HepG2 (cell line): ENCODE measurements around the gene LRRC51. TPM values are rescaled to one million over a fixed set of nuclear protein-coding genes. Genes with fewer than 3 reads are reported as not detected.

Experiments
- ATAC-seq: fragments of 200-7000 bp; cut with Tn5 transposase; 3 replicates; pipeline ENCODE4 v1.9.1; 2020; ENCODE audit warnings: mild to moderate bottlenecking, moderate library complexity
- BruUV-seq: library from RNA; stranded (reverse); fragments of 400-500 nt; replicated peaks from 2 replicates; lab custom pipeline; 2021; lab: Mats Ljungman, UMichigan
- CTCF ChIA-PET: fragments of 300-600 bp; formaldehyde crosslinking; extraction: SDS; loops from one replicate; lab custom pipeline; 2021; ENCODE audit warnings: low total read pairs, inconsistent platforms, low intra/inter-chr PET ratio; lab: Yijun Ruan, JAX
- POLR2A ChIA-PET: fragments of 350-600 bp; sonication (Branson Sonifier 250); formaldehyde crosslinking; loops from one replicate; lab custom pipeline; 2020; ENCODE audit warnings: antibody characterized with exemption, inconsistent platforms; lab: Yijun Ruan, JAX
- DNase-seq: peaks from one replicate; pipeline ENCODE4 v3.0.0-alpha.2; 2015; ENCODE audit warnings: low spot score
- FAIRE-seq: peaks from 3 replicates; lab custom pipeline; 2011; peaks lifted over from hg19 to GRCh38; lab: Jason Lieb, UNC
- H2AFZ ChIP-seq: one replicate; pipeline ENCODE4 v1.6.1; 2011; ENCODE audit warnings: low read length, inconsistent platforms
- H3K27ac ChIP-seq: fragments of 300-600 bp; 3 replicates; pipeline ENCODE4 v1.8.0; 2011; ENCODE audit warnings: mixed run types, mild to moderate bottlenecking, mixed read lengths, low read length, inconsistent platforms; ENCODE audit not compliant: insufficient read depth; ENCODE audit errors: extremely low read length
- H3K27me3 ChIP-seq, 2 experiments: fragments of 200-600 bp in 1 of 2; 2 replicates in 1 of 2; 3 replicates in 1 of 2; pipeline versions ENCODE4 v1.6.0 to v1.8.0; 2011; ENCODE audit warnings: low read length in 2 of 2, mild to moderate bottlenecking in 2 of 2, moderate library complexity in 2 of 2, inconsistent platforms in 1 of 2; ENCODE audit not compliant: insufficient read depth in 2 of 2, control insufficient read depth in 1 of 2
- H3K36me3 ChIP-seq, 2 experiments: fragments of 200-600 bp in 1 of 2; replicated peaks in 1 of 2; 2 replicates in 1 of 2; 3 replicates in 1 of 2; pipeline versions ENCODE4 v1.5.1 to v1.8.0; 2011; ENCODE audit warnings: low read length in 2 of 2, inconsistent platforms in 1 of 2; ENCODE audit not compliant: insufficient read depth in 2 of 2, control insufficient read depth in 1 of 2
- H3K4me1 ChIP-seq: 2 replicates; pipeline ENCODE4 v1.5.1; 2012; ENCODE audit warnings: low read length, inconsistent platforms; ENCODE audit not compliant: insufficient read depth
- H3K4me2 ChIP-seq: 2 replicates; pipeline ENCODE4 v1.6.0; 2011; ENCODE audit warnings: low read depth, low read length, inconsistent platforms
- H3K4me3 ChIP-seq, 3 experiments: fragments of 200-600 bp in 1 of 3; sonication (generic), shearing (Covaris generic) in 1 of 3; replicated peaks in 1 of 3; 2 replicates each; pipeline ENCODE4 v1.5.1; 2011 to 2016; ENCODE audit warnings: low read length in 3 of 3, inconsistent platforms in 2 of 3, low read depth in 2 of 3, mild to moderate bottlenecking in 2 of 3, control low read depth in 1 of 3, mixed read lengths in 1 of 3; ENCODE audit not compliant: insufficient read depth in 1 of 3
- H3K79me2 ChIP-seq: one replicate; pipeline ENCODE4 v1.6.1; 2011; ENCODE audit warnings: low read length, inconsistent platforms; ENCODE audit not compliant: insufficient read depth
- H3K9ac ChIP-seq: 2 replicates; pipeline ENCODE4 v1.6.0; 2011; ENCODE audit warnings: mild to moderate bottlenecking, low read depth, low read length, inconsistent platforms; ENCODE audit not compliant: insufficient read depth
- H3K9me3 ChIP-seq: 2 replicates; pipeline ENCODE4 v1.5.1; 2012; ENCODE audit warnings: mild to moderate bottlenecking, low read length
- H4K20me1 ChIP-seq: 2 replicates; pipeline ENCODE4 v1.6.0; 2011; ENCODE audit warnings: inconsistent platforms, mild to moderate bottlenecking, low read length, moderate library complexity; ENCODE audit not compliant: insufficient read depth
- HMGXB3 ChIP-seq: sonication (generic); formaldehyde crosslinking; IDR thresholded peaks from 2 replicates; pipeline ENCODE4 v1.4.0; 2020; ENCODE audit warnings: missing genetic modification reagents, borderline replicate concordance
- IRF1 ChIP-seq: sonication (generic); formaldehyde crosslinking; IDR thresholded peaks from 2 replicates; pipeline ENCODE4 v1.4.0; 2020; ENCODE audit warnings: low read depth, mild to moderate bottlenecking, missing genetic modification reagents
- JDP2 ChIP-seq: sonication (generic); formaldehyde crosslinking; IDR thresholded peaks from 2 replicates; pipeline ENCODE4 v1.8.1; 2022; ENCODE audit warnings: missing genetic modification reagents, borderline replicate concordance
- REPIN1 ChIP-seq: sonication (generic); formaldehyde crosslinking; IDR thresholded peaks from 2 replicates; pipeline ENCODE4 v1.8.0; 2022; ENCODE audit warnings: missing genetic modification reagents, low read depth, mild to moderate bottlenecking, borderline replicate concordance
- SP2 ChIP-seq: sonication (generic); formaldehyde crosslinking; IDR thresholded peaks from 2 replicates; pipeline ENCODE4 v1.5.1; 2020; ENCODE audit warnings: mild to moderate bottlenecking, missing genetic modification reagents
- ZNF264 ChIP-seq: sonication (generic); formaldehyde crosslinking; IDR thresholded peaks from 2 replicates; pipeline ENCODE4 v1.4.0; 2020; ENCODE audit warnings: missing genetic modification reagents
- ZNF281 ChIP-seq: sonication (generic); formaldehyde crosslinking; IDR thresholded peaks from 2 replicates; pipeline ENCODE4 v1.4.0; 2020; ENCODE audit warnings: missing genetic modification reagents, borderline replicate concordance
- ZNF3 ChIP-seq: IDR thresholded peaks from 2 replicates; pipeline ENCODE4 v1.7.0; 2017; ENCODE audit warnings: inconsistent platforms
- ZNF619 ChIP-seq: sonication (generic); formaldehyde crosslinking; IDR thresholded peaks from 2 replicates; pipeline ENCODE4 v1.4.0; 2020; ENCODE audit warnings: mild to moderate bottlenecking, missing genetic modification reagents
- ZNF704 ChIP-seq: sonication (generic); formaldehyde crosslinking; IDR thresholded peaks from 2 replicates; pipeline ENCODE4 v1.8.1; 2023; ENCODE audit warnings: mild to moderate bottlenecking, inconsistent platforms, moderate library complexity, missing genetic modification reagents, borderline replicate concordance
- ZNF839 ChIP-seq: sonication (generic); formaldehyde crosslinking; IDR thresholded peaks from 2 replicates; pipeline ENCODE4 v1.4.0; 2020; ENCODE audit warnings: missing genetic modification reagents, mild to moderate bottlenecking, borderline replicate concordance
- WGBS: methylation state at CpG from one replicate; pipeline ENCODE4 v1.1.6; 2017; ENCODE audit warnings: low lambda C conversion rate; 5-methylcytosine and 5-hydroxymethylcytosine counted together
- in situ Hi-C: cut with HindIII; loops from 2 replicates; pipeline ENCODE4 v1.10.0; 2017; ENCODE audit warnings: low pct_unique_long_range_greater_than_20kb; ENCODE audit not compliant: extremely low pct_ligation_motif_present
- intact Hi-C: fragments of 100-400 bp; cut with micrococcal nuclease; formaldehyde crosslinking; loops from one replicate; pipeline ENCODE4 v1.10.0; 2022; ENCODE audit not compliant: unreplicated experiment
- polyA plus RNA-seq, 8 experiments: library from polyadenylated mRNA; depleted of rRNA in 3 of 8; stranded (reverse) in 7 of 8; unstranded in 1 of 8; fragments of >200 nt; fragmentation: Illumina TruSeq in 4 of 8; extraction: Trizol in 4 of 8; gene quantifications; 2 replicates each; pipeline versions ENCODE4 v1.2.1 to v1.2.3, GENCODE V29; 2011 to 2016; ENCODE audit warnings: low read depth in 4 of 8, missing spikeins in 1 of 8, mixed read lengths in 1 of 8; ENCODE audit not compliant: insufficient read depth in 1 of 8
- total RNA-seq, 5 experiments: library from RNA; depleted of rRNA; stranded (reverse); fragments of >200 nt; fragmentation: Illumina TruSeq; extraction: Trizol; gene quantifications; 2 replicates each; pipeline ENCODE4 v1.2.3, GENCODE V29; 2016; ENCODE audit warnings: low read depth in 1 of 5

Gene LRRC51
- total and polyA plus RNA-seq, 2 of the 13 experiments (the other 11 are each of a cell fraction or from before 2014, with no cell fraction given), result 5.3 to 6.0 TPM

- no peak overlapping the region for H3K9ac ChIP-seq
- no peak overlapping the region for H3K27ac ChIP-seq
- peaks cover 11% of the 10 kb centered on the region for H3K9me3 ChIP-seq
- intact Hi-C loops (no loop called here), in situ Hi-C loops (no loop called here)
- no peaks in the 10 kb centered on the region for H3K79me2 ChIP-seq
- 33% methylated on average over 2 of the region's 2 CpGs for WGBS
- H2AFZ ChIP-seq, result no peak overlapping the region
- no peak for FAIRE-seq
- BruUV-seq, result no TSS peak
- ChIA-PET CTCF (no interaction called here), POLR2A (no interaction called here)
- no peaks in the 10 kb centered on the region for H4K20me1 ChIP-seq
- no peaks in the 10 kb centered on the region; a peak in 2 of 5 replicates for H3K27me3 ChIP-seq
- no peak overlapping the region for H3K4me2 ChIP-seq
- no peak for ATAC-seq
- no peaks in the 10 kb centered on the region for H3K4me1 ChIP-seq
- H3K36me3 ChIP-seq, result no peaks in the 10 kb centered on the region
- DNase-seq, result no peak
- H3K4me3 ChIP-seq, result no peak overlapping the region
- TF ChIP-seq ZNF3 (CRISPR knock-in tag) (no peak), ZNF619 (CRISPR knock-in tag) (no peak), ZNF281 (no peak), REPIN1 (no peak), IRF1 (CRISPR knock-in tag) (no peak), ZNF264 (CRISPR knock-in tag) (no peak), JDP2 (CRISPR knock-in tag) (no peak), SP2 (no peak), ZNF839 (CRISPR knock-in tag) (no peak), HMGXB3 (CRISPR knock-in tag) (no peak), ZNF704 (CRISPR knock-in tag) (no peak)
Measured at GRCh38 chr11:72132646-72133045, 52.0 kb downstream of the LRRC51 start.
